GM06990 (cell line): ENCODE results near the gene CELSR1.

Experiments
- DNase-seq: peaks from one replicate; pipeline ENCODE4 v3.0.0-alpha.2; 2011; ENCODE audit not compliant: insufficient read length; ENCODE audit errors: extremely low read depth
- H3K27me3 ChIP-seq: replicated peaks from 2 replicates; pipeline ENCODE4 v1.6.0; 2011; ENCODE audit warnings: low read length; ENCODE audit not compliant: control insufficient read depth, insufficient read depth
- H3K36me3 ChIP-seq: 2 replicates; pipeline ENCODE4 v1.5.1; 2011; ENCODE audit warnings: low read length; ENCODE audit not compliant: control insufficient read depth, insufficient read depth
- H3K4me3 ChIP-seq: replicated peaks from 2 replicates; pipeline ENCODE4 v1.5.1; 2011; ENCODE audit warnings: low read depth, mild to moderate bottlenecking, control low read depth, low read length
- CTCF ChIP-seq: IDR thresholded peaks from 2 replicates; pipeline ENCODE4 v1.5.1; 2011; ENCODE audit warnings: low read length, control low read depth, mild to moderate bottlenecking, inconsistent platforms; ENCODE audit not compliant: insufficient read depth, poor library complexity, severe bottlenecking

Gene CELSR1

DNA sequence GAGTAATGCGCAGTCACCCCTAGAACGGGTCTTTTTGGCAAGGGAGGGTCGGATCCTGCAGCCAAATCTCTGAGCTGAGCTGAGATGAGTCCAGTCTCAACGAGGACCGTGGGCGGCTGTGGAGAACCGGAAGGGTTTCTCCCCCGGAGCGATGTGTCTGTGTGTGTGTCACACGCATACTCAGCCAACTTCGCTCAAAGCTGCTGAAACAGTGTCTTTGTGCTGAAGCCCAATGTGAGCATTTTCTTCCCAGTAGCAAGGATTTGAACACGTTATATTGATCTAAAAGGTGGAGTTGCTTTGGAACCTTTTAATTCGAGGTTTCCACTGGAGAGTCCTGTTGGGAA, 1.4 kb upstream of the CELSR1 start:
- H3K27me3 ChIP-seq = no peaks in the 10 kb centered on the region; the same call in 1 of the 2 replicates
- H3K36me3 ChIP-seq = no peaks in the 10 kb centered on the region
- TF ChIP-seq CTCF = no peak
- no peak overlapping the region; the same call in 1 of the 2 replicates for H3K4me3 ChIP-seq
- DNase-seq = no peak

DNA sequence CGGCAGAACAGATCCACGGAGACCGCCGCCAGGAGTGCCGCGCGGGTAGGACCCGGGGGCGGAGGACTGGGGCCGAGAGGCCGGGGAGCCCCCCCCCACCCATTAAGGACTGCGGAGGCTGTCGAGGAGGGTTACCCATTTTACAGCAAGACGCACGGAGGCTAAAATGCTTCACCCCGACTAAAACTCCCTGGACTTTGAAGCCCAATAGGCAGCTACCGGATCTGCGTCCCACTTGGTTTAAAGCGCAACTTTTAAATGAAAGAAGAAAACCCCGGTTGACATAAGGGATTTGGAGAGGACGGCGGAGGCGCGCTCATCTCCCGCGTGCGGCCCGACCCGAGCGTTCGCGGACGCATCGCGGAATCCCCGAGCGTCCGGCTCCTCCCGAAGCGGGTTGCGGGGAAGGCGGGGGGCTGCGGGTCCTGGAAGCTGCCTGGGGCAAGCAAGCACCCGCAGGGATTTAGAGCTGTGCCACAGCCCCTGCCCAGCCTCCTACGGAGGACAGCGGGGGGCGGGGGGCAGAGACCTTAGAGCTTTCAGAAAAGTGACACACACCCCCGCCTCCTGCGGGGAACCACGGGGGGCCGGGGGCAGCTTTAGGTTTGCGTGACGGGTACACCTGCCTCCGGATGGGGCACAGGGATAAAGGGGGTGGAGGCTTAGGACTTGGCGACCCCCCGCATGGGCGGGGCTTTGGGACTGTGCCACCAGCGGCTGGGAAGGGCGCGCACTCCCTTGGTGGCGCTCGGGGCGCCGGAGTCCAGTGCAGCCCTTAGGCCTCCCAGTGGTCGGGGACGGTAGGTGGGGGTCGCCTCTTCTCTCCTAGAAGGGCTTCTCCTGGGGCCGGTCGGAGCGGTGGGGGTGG, 760 bp upstream of the CELSR1 start:
- DNase-seq = no peak
- H3K4me3 ChIP-seq = peak overlapping the region; percentile 33
- no peak for TF ChIP-seq CTCF
- no peaks in the 10 kb centered on the region for H3K36me3 ChIP-seq
- no peaks in the 10 kb centered on the region; the same call in 1 of the 2 replicates for H3K27me3 ChIP-seq

DNA sequence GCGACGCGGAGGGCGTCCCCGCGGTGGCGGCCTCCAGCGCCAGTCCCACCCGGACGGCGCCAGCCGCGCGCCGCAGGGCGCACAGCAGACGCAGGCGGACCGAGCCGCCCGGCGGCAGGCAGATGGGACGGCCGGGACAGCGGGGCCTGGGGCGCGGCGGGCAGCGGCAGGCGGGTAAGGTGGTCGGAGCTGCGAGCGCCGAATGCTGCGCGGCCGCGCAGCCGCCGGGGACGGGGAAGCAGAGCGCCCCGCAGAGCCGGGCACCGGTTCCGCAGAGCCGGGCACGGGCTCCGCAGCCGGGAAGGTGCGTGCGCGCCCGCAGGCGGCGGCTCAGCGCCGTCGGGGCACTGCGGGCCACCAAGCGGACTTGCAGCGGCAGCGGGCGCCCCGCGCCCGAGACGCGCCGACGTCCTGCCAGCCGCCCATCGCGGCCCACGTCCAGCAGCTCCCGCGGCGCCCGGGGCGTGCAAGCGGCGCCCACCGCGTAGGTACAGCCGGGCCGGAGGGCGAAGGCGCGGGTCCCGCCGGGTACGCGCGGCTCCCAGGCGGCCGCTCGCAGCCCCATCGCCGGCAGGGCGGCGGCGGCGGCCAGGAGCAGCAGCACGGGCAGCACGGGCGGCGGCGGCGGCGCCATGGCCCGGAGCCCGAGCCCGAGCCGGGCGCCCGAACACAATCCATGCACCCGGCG, 739 bp downstream of the CELSR1 start:
- no peaks in the 10 kb centered on the region for H3K36me3 ChIP-seq
- H3K27me3 ChIP-seq = no peaks in the 10 kb centered on the region; the same call in 1 of the 2 replicates
- H3K4me3 ChIP-seq = no peak overlapping the region; the same call in 1 of the 2 replicates
- TF ChIP-seq CTCF = no peak
- no peak for DNase-seq

GRCh38 chr22:46535876-46536536, 1.4 kb downstream of the CELSR1 start:
- Histone ChIP-seq H3K4me3 (no peak overlapping the region), H3K27me3 (no peaks in the 10 kb centered on the region; the same call in 1 of the 2 replicates), H3K36me3 (no peaks in the 10 kb centered on the region)
- DNase-seq = no peak
- no peak for TF ChIP-seq CTCF

DNA sequence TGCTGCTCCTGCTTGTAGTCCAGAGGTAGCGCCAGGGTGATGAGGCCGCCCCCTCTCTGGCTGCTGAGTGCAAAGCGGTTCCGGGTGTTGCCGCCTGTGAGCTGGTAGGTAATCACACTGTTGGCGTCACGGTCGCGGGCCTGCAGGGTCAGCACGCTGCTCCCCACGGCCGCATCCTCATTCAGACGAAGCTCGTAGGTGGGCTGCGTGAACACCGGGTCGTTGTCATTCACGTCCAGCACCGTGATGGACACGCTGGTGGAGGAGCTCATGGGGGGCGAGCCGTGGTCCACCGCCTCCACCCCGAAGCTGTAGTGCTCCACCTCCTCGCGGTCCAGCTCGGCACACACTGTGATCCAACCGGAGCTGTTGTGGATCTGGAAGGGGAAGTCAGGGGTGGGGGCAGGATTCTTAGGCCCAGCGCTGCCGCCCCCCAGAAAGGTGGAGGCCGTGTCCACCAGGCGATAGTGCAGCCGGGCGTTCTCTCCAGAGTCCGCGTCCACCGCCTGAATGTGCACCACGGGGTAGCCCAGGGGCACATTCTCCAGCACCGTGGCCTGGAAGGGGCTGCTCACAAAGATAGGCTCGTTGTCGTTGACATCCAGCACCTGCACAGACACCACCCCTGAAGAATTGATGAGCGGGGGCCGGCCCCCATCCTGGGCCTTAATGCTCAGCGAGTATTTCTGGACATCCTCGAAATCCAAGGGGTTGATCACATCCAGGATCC, 2.4 kb downstream of the CELSR1 start:
- Histone ChIP-seq H3K36me3 (no peaks in the 10 kb centered on the region), H3K27me3 (no peaks in the 10 kb centered on the region; the same call in 1 of the 2 replicates), H3K4me3 (no peak overlapping the region)
- TF ChIP-seq CTCF = no peak
- DNase-seq = no peak
